Body of pancreas (tissue), 4 donors: ENCODE measurements around the gene DNM2. TPM values are rescaled to one million over a fixed set of nuclear protein-coding genes. Genes with fewer than 3 reads are reported as not detected.

ENCODE experiments used
- ATAC-seq: fragments of 150-250 bp; one replicate; pipeline ENCODE4 v1.9.1; 2016
- DNase-seq, 4 donors: peaks; one replicate each; pipeline ENCODE4 v3.0.0-alpha.2; 2019
- H3K27ac ChIP-seq, 4 donors: fragments of 200-600 bp; sonication (generic); 1 replicate in 3 of 4; 2 replicates in 1 of 4; pipeline versions ENCODE4 v1.5.1 to v1.6.1; 2016 to 2019; ENCODE audit warnings: mild to moderate bottlenecking in 1 of 4, mixed read lengths in 1 of 4, moderate library complexity in 1 of 4
- H3K27me3 ChIP-seq, 2 donors: fragments of 200-600 bp; sonication (generic); one replicate each; pipeline ENCODE4 v1.6.0; 2016; ENCODE audit warnings: mild to moderate bottlenecking in 1 of 2
- H3K36me3 ChIP-seq, 2 donors: fragments of 200-600 bp; sonication (generic); replicated peaks in 1 of 2; 2 replicates each; pipeline ENCODE4 v1.5.1; 2016; ENCODE audit warnings: low read depth in 2 of 2; ENCODE audit not compliant: insufficient read depth in 1 of 2
- H3K4me1 ChIP-seq: fragments of 200-600 bp; sonication (generic); one replicate; pipeline ENCODE4 v1.6.0; 2016
- H3K4me3 ChIP-seq, 2 donors: fragments of 200-600 bp; sonication (generic); 1 replicate in 1 of 2; 2 replicates in 1 of 2; pipeline ENCODE4 v1.5.1; 2016 to 2019
- H3K9me3 ChIP-seq, 3 donors: fragments of 200-600 bp; sonication (generic); 1 replicate in 2 of 3; 2 replicates in 1 of 3; pipeline ENCODE4 v1.5.1; 2016
- CTCF ChIP-seq, 7 experiments: fragments of 450-650 bp in 4 of 7; fragments of 200-600 bp in 3 of 7; sonication (generic) in 3 of 7; IDR thresholded peaks; one replicate each; pipeline ENCODE4 v1.5.1; 2016 to 2019; ENCODE audit warnings: antibody characterized with exemption in 7 of 7
- POLR2A ChIP-seq, 3 donors: fragments of 450-650 bp; IDR thresholded peaks; one replicate each; pipeline ENCODE4 v1.6.1; 2016; ENCODE audit warnings: antibody characterized with exemption in 3 of 3, mild to moderate bottlenecking in 2 of 3
- WGBS, 2 donors: methylation state at CpG; one replicate each; pipeline ENCODE4 v1.1.5; 2017; 5-methylcytosine and 5-hydroxymethylcytosine counted together
- intact Hi-C: fragments of 100-400 bp; cut with DNase I; formaldehyde crosslinking; loops from one replicate; pipeline ENCODE4 v1.15.1; 2023
- total RNA-seq, 2 donors: library from RNA; depleted of rRNA; stranded (reverse); fragments of >200 nt; gene quantifications; one replicate each; pipeline ENCODE4 v1.1.0, GENCODE V29; 2016

The DNM2 gene
- total RNA-seq, 2 donors from 2014 or later, result 98.6 to 158 TPM

- Histone ChIP-seq H3K4me3 (no peak overlapping the region), H3K9me3 (no peaks in the 10 kb centered on the region), H3K27ac (peak overlapping the region in 3 of 4 donors; percentile 50 to 75 (median 71)), H3K36me3 (peaks cover 0 to 3% of the 10 kb centered on the region in 2 donors), H3K4me1 (peaks cover 72% of the 10 kb centered on the region), H3K27me3 (no peaks in the 10 kb centered on the region)
- WGBS, 2 donors, result 80 to 92% methylated on average over 10 to 11 of the region's 11 CpGs
- DNase-seq (no peak), ATAC-seq (no peak)
- TF ChIP-seq POLR2A (IDR thresholded peaks at IDR 0.05) (no peak), CTCF (IDR thresholded peaks at IDR 0.05) (no peak)
- intact Hi-C loops, result loop anchor here (10.0 kb wide), 1 partner anchor 54 kb away; the partner anchor contains the start of gene DNM2
Observed at GRCh38 chr19:10768369-10768768, 50.5 kb downstream of the DNM2 start.

DNA sequence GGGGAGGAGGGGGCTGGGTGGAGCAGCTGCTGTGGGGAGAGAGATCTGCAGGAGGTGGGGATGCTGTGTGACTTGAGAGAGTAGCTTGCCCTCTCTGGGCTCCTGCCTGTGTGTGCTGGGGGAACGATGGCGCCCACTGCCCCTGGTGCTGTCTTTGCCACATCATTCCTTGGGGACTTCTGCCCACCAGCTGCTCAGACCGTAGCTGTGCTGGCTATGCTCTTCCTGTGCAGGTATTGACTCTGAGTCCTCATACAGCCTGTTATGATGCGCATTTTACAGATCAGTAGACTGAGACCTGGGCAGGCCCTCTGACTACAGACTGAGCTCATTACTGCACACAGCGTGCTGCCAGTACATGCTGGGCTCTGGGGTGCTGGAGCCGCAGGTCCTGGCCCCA, 51.1 kb downstream of the DNM2 start:
- H3K36me3 ChIP-seq, result peaks cover 4 to 6% of the 10 kb centered on the region in 2 donors
- ATAC-seq (no peak), DNase-seq (no peak)
- no peak for TF ChIP-seq POLR2A (IDR thresholded peaks at IDR 0.05)
- no peak for TF ChIP-seq CTCF (IDR thresholded peaks at IDR 0.05)
- H3K4me3 ChIP-seq, result no peak overlapping the region
- H3K27me3 ChIP-seq, result no peaks in the 10 kb centered on the region
- peak overlapping the region; percentile 46 to 75 (median 60) for H3K27ac ChIP-seq
- intact Hi-C loops, result loop anchor here (10.0 kb wide), 1 partner anchor 54 kb away; the partner anchor contains the start of gene DNM2
- no peaks in the 10 kb centered on the region for H3K9me3 ChIP-seq
- H3K4me1 ChIP-seq, result peaks cover 66% of the 10 kb centered on the region
- WGBS, 2 donors, result 58 to 76% methylated on average over 5 of the region's 6 CpGs

DNA sequence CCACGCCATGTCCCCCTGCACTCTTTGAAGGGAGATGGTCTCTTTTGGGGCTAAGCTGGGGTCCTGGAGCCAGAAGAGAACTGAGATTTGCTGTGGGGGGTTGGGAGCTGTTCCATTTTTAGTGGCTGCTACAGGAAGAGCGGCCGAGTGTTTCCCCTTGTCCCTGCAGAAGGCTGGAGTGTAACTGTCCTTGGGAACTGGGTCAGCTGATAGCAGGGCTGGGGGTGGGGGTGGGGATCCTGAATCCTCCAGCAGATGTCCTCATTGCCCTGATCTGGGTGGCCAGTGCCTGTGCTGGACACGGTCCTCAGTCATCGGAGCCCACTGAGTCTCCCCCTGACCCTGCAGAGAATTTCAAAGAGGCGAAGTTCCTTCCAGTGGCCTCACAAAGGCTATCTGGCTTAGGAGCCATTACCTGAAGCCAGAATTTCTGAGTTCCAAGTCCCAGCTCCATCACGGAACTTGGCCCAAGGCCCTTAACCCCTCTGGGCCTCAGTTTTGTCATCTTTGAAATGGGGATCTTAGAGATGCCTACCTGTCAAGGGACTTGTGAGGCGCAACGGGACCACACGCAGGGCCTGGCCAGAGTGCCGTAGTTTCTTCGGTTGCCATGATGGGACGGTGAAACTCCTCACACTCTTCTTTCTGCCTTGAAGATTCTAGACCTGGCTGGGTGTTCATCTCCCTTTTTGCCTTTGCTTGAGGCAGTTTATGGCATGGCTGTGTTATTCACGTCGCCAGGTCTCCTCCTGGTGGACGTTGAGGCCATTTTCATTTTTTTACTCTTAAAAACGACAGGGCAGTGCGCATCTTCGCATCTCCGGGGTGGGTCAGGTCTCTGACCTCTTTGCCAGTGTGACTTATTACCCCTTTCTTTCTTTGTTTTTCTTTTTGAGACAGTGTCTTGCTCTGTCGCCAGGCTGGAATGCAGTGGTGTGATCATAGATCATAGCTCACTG, 51.9 kb downstream of the DNM2 start:
- ATAC-seq, result peak; percentile 84
- Histone ChIP-seq H3K36me3 (peaks cover 4 to 11% of the 10 kb centered on the region in 2 donors), H3K27ac (peak overlapping the region; percentile 46 to 75 (median 60)), H3K4me1 (peaks cover 58% of the 10 kb centered on the region), H3K4me3 (no peak overlapping the region), H3K27me3 (no peaks in the 10 kb centered on the region), H3K9me3 (no peaks in the 10 kb centered on the region)
- peak; percentile 71 to 84 (median 80) for DNase-seq
- intact Hi-C loops, result loop anchor here (10.0 kb wide), 1 partner anchor 55 kb away; the partner anchor contains the start of gene DNM2
- TF ChIP-seq POLR2A (IDR thresholded peaks at IDR 0.05) (no peak), CTCF (IDR thresholded peaks at IDR 0.05) (peak in 5 of 7 experiments; percentile 29 to 56 (median 51))
- WGBS, 2 donors, result 60 to 63% methylated on average over 18 to 21 of the region's 21 CpGs

- intact Hi-C loops, result no loop called here
- ATAC-seq, result no peak
- no peak overlapping the region for H3K27ac ChIP-seq
- TF ChIP-seq POLR2A (IDR thresholded peaks at IDR 0.05), result no peak
- no peak for TF ChIP-seq CTCF (IDR thresholded peaks at IDR 0.05)
- 72 to 90% methylated on average over 3 of the region's 3 CpGs for WGBS, 2 donors
- no peak for DNase-seq
- H3K36me3 ChIP-seq, result peaks cover 16 to 33% of the 10 kb centered on the region in 2 donors
- no peak overlapping the region for H3K4me3 ChIP-seq
- no peaks in the 10 kb centered on the region for H3K27me3 ChIP-seq
- peaks cover 16% of the 10 kb centered on the region for H3K4me1 ChIP-seq
- no peaks in the 10 kb centered on the region for H3K9me3 ChIP-seq
Observed at GRCh38 chr19:10773969-10774368, 56.1 kb downstream of the DNM2 start.
